Stimulated activated CD4-positive, alpha-beta T cell treated with anti-CD3 and anti-CD28 coated beads, Interleukin-4, amount 100 ng/mL, for 24 hours (primary cell): ENCODE data around the gene ANXA8L1.
"Not testable (repeated sequence)": the region's sequence is repeated elsewhere in the genome, so short reads cannot be mapped to it uniquely, and the experiment has no call there.

Experiments used
- DNase-seq: peaks from one replicate; pipeline ENCODE4 v3.0.0-alpha.2; 2020

ANXA8L1 gene, protein sequence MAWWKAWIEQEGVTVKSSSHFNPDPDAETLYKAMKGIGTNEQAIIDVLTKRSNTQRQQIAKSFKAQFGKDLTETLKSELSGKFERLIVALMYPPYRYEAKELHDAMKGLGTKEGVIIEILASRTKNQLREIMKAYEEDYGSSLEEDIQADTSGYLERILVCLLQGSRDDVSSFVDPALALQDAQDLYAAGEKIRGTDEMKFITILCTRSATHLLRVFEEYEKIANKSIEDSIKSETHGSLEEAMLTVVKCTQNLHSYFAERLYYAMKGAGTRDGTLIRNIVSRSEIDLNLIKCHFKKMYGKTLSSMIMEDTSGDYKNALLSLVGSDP

DNA sequence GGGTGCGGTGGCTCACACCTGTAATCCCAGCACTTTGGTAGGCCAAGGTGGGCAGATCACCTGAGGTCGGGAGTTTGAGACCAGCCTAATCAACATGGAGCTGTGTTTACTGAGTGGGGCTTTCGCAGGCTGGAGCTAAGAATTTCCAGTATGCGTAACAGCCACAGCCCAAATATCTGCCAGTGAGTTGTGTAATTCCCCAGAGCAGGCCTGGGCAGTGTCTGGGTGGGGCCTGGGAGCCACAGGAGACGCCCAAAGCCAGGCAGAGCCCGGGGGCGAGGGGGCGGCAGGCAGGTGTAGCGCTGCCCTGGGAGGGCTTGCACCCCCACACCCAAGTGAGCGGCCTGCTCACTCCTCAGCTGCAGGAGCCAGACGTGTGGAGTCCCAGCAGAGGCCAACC, at the start of gene ANXA8L1:
Gene ANXA8L1 (plus strand): TSS at position 371 of the 400 bp plus-strand sequence. CDS start 76 bp downstream, outside the sequence.
- DNase-seq = not testable (repeated sequence)

DNA sequence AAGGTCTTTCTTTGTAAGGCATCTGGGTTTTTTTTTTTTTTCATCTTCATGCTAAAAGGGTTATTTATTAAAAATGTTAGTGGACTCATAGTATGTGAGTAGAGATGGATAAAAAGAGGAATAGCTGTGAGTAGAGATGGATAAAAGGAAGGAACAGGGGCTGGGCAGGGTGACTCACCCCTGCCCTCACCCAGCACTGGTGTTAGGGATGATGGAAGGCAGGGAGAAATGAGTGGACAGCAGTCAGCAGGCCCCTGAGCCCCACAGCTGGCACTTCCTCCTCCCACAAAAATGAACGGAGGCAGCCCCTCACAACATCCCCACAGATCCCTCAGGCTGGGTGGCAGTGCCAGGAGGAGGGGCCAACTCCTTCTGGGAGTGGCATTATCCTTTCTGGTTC, 49.5 kb upstream of the ANXA8L1 start:
- DNase-seq = no peak

DNA sequence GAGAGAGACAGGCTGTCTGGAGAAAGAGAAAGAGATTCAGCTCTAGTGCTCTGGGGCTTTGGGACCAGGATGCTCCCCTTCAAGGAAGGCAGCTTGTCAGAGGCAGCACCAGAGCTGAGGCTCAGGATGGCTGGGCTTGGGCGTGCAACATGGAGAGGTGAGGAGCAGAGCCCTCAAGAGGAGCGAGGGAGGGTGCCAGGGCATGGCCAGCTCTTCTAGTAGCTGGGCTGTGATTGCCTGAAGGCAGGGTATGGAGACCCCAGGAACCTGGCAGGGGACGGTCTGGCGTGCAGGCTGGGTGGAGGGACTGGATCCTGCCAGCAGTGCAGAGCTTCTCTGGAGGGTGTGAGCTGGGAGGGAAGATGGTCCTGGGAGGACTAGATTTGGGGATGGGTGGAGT, 48.6 kb upstream of the ANXA8L1 start:
- no peak for DNase-seq

DNA sequence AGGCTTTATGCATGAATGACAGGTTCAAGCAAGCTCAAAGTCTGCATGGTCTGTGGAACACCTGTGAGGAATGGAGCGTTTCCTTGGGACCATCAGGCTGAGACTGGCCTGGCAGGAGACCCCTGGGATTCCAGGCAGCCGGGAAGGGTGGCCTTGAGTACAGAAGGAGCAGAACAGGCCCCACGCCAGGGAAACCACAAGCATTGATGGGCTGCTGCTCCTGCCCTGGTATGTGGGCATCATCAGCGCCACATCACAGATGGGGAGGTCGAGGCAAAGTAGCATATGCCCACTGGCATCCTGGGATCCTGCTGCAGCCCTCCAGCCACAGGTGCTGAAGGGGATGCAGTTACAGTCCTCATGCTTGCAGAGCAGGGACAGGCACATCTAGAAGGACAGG, 47.9 kb upstream of the ANXA8L1 start:
- no peak for DNase-seq

DNA sequence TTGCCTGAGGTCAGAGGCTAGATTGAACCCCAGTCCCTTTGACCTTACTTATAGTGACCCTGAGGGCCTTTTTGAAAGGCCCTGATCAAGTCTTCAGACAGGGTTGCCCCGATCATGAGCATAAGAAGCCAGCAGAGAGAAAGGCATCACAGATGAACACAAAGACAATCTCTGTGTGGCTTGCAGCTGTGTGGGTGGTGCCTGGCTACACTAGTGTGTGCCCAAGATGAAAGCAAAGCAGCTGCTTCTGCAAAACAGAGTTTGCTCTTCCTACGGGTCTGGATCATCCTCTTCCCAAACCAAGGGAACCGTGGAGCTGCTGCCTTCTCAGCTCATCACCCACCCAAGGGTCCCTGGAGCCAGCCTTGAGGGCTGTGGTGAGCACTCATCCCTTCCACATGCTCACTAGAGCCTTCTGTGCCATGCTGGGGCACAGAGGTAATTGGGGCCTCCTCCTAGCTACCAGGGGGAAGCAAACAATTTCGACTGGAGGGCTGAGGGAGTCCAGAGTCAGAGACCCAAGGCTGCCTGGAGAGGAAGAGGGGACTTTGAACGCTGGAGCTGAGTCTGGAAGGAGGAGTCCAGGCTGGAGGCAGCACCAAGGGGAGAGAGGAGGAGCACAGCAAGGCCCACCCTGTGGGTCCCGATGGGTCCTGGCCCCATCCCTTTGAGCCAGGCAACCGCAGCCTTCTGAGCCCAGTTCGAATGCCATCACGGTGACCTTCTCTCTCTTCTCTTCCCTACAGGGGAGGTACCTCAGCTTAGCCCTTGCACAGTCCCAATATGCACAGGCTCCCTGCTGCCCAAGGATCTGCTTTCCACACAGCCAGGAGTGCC, 46.5 kb upstream of the ANXA8L1 start:
- no peak for DNase-seq

DNA sequence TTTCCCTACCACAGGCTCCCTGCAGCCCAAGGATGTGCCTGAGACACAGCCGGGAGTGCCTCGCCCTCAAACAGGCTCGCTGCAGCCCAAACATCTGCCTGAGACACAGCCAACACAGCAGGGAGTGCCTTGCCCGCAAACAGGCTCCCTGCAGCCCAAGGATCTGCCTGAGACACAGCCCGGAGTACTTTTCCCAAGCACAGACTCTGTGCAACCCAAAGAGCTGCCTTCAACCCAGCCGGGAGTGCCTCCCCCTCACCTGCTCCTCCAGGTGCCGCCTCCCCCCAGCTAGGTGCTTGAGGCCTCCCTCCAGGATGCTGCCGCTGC, 45.9 kb upstream of the ANXA8L1 start:
- no peak for DNase-seq

DNA sequence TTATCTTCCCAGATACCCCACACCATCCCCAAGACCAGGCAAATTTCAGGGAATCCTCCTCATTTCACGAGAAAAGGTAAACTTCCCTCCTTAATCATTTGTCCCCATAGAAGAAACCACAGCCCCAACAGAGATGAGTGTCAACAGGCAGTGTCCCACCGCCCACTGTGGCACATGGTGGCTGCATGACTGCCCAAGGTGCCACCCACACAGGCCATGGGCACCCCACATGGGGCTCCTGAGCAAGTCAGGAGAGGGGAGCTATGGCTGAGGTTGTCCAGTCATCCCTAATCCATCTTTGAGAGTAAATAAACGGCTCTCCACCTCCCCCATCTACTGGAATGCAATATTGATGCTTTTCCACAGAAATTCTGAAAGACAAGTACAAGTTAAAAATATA, 44.7 kb upstream of the ANXA8L1 start:
- no peak for DNase-seq

DNA sequence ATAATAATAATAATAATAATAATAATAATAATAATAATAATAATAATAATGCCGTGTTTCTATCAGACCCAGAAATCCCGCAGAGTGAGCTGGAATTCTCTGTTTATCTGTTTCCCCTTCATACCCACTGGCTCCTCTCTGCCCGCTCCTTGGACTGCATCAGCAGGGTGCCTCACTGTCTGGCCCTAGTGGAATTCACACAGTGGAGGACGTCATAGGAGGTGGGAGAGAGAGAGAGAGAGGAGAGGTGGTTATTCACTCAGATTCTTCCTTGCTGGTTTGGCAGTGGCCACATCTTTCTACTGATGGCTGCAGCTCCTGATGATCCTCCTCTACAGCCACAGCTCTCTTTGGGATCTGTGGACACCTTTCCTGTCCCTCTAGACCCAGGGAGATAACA, 10.1 kb upstream of the ANXA8L1 start:
- not testable (repeated sequence) for DNase-seq

DNA sequence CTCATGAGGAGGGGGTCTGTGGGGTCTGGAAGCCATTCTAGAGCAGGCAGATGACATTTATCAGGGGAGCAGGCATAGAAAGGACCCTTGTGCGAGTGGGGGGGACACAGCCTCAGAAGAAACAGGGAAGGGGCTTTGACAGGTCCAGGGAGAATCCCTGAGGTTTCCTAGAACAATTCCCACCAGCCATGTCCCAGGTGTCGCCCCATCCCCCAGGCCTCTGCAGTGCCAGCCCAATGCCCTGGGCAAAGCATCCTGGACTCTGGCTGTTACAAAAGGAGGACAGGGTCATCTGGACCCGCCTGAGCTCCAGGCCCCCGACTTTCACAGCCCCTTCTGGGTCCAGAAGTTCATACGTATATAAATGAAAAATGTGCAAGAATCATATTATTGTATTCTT, 8.4 kb upstream of the ANXA8L1 start:
- DNase-seq = not testable (repeated sequence)

DNA sequence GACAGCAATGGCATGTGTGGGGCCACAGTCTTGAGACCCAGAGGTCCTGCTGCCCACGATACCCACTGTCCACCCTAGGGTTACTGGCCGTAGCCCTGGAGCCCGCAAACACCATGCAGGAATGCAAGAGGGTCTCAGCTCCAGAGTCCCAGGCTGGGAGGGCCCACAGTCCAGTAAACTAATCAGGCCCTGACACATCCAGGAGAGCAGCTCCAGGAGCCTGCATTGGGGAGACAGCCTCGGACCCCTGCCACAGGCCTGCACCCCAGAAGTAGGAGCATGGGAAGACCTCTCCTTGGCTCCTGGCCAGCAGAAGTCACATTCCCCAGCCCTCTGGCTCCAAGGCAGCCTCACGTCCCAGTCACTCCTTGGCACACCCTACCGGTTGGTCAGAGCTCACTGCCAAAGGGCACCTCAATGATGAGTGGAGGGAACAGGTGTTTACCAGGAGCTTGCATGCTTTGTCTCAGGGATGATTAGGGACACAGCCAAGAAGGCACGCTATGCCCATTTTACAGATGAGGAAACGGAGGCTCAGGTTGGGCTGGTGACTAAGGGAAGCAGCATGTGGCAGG, 7.8 kb upstream of the ANXA8L1 start:
- not testable (repeated sequence) for DNase-seq

DNA sequence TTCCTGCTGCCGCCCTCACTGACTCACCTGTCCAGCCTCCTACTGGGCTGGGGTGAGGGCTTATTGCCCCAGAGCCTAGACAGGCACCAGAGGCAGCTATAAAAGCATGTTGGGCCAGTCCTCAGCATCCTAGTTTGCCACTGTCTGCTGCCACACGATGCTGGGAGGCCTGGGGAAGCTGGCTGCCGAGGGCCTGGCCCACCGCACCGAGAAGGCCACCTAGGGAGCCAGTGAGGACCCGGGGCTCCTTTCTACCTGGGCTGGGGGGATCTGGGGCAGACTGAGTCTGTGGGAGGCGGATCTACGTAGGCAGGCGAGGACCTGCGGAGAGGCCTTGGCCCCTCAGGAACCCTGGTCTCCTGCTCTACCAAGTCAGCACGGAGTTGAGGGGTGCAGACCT, 6.6 kb upstream of the ANXA8L1 start:
- not testable (repeated sequence) for DNase-seq

DNA sequence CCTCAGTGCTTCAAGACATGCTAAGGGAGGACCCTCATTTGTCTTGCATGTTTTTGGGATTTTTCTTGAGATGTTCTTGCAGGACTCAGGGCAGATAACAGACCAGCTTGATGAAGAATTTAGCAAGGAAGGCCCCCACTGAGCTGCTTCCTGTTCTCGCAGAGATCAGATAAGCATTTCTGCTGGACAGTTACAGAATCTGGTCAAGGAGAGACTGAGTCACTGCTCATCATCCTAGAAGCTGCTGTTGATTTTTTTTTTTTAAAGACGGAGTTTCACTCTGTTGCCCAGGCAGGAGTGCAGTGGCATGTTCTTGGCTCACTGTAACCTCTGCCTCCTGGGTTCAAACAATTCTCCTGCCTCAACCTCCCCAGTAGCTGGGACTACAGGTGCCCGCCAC, 1.2 kb upstream of the ANXA8L1 start:
- DNase-seq = not testable (repeated sequence)

DNA sequence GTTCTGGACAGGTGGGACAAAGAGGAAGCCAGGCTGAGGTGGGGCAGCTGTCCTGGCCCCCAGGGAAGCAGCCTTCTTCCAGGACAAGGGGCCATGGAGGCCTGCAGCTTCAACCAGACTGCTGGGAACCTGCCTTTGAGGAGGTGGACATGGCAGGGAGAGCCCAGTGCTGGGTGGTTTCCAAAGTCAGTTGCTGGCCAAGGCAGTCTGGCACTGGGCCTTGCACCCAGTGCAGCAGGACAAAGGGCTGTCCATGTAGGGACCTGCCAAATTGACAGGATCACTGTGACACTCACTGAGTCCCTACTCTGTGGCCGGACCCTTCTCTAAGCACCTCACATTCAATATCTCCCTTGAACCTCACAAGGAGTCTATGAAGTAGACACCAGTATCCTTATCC, 1.4 kb downstream of the ANXA8L1 start:
- not testable (repeated sequence) for DNase-seq

DNA sequence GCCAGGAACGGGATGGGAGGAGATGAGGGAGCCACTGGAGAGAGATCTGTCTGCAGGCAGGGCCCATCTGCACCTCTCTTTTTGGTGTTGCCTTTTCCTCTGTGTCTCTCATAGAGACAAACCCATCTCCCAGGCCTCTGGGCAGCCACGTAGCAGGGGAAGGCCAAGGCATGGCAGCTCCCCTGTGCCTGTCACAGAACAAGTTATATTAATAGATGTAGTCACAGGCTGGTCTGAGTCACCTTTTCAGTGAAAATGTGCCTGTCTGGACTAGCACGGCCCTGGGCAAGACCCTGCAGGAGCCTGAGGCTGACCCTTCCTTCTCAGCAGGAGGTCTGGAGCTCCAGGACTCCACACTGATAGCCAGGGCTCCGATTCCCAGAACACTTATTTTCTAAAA, 2.1 kb downstream of the ANXA8L1 start:
- DNase-seq = not testable (repeated sequence)

DNA sequence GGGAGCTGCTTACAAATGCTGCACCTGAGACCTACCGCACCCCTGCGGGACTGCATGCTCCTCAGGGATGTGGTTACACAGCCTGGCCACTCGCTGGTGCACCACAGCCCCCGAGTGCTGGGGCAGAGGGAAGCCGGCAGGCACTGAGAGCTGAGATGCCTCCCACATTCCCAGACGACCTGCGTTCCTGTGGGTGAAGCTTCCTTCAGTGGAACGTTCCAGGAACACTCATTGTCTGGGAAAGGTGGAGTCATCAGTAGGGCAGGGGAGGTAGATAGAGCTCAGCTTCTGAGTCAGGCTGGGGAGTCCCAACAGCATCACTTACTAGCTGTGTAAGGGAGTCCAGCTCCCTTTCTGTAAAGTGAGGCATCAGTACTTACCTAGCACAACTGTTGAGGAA, 2.5 kb downstream of the ANXA8L1 start:
- DNase-seq = not testable (repeated sequence)

DNA sequence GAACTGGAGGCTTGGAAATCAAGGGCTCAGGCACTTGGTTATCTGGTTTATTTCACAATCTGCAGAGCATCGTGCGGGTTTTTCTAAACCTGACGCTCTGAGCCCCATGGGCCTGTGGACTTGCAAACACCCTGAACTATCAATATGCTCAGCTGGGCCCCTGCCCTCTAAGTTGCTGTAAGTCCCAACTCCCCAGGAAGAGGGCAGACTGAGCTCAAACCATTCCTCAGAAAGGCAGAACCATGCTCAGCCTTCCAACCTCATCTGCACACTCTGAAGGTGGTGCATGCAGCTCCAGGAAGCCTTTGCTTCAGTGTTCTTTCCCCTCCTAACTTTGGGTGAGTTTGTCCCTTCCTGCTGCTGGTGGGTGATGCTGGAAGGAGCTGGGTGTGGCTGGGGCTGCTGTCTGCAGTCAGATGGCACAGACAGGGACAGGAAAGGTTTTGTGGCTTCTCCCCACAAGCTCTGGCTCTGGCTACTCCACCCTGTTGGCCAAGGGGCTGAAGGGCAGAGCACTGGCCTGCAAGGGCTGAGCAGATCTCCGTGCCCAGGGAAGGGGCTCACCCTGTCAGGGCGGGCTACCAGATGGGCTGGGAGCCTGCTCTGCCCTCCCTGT, 3.8 kb downstream of the ANXA8L1 start:
- DNase-seq = not testable (repeated sequence)

DNA sequence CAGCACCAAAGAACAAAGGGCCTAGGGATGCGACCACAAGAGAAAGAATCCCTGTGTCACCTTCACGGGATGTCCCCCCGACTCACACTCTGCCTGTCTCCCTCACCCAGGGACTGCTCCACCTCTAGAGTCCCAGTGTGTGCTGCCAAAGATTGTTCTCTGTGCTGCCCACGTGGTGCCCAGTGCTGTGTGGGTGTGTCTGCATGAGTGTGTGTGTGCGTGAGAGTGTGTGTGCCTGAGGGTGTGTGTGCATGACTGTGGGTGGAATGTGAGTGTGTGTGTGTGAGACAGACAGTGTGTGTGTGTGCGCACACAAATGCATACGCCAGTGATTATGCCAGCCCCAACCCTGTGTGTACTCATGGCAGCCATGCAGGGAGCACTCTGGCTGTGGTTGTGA, 10.3 kb downstream of the ANXA8L1 start:
- not testable (repeated sequence) for DNase-seq

DNA sequence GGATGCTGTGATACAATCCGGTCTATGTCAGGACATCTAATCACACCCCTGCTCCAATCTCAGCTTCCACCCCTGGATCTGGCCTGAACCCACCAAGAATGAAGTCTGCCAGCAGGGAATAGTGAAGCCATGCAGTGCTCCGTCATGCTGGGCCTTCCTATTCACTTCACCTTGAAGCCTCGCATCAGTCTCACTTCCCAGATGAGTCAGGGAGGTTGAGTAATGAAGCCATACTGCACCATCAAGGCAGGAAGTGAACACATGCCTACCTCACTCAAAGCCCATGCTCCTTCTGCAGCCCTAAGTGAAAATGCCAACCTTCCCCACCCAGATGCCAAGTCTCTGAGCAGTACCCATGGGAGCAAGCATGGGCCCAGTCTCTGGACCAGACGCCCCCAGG, 11.1 kb downstream of the ANXA8L1 start:
- DNase-seq = not testable (repeated sequence)

DNA sequence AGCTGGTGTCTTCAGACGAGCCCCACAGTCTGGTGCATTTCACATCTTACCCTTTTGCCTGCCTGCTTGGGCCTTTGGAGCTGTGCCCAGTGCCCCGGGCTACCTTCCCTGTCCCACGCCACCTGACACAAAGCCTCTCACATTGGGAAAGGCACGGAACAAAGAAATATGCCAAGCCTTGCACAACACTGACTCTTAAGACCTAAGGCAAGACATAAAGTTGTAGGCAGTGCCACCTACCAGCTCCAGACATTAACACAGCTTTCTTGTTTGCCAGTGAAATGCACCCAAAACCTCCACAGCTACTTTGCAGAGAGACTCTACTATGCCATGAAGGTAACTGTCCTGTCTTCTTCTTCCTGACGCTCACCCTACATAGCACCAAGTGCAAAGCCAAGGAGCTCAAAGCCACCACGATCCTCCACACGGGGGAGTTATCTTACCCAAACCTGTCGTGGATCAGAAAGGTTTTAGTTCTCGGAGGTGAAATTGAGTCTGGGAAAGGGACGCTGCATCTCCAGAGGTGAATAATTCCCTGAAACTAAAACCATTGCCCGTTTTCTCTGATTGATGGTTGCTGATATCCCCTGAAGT, 11.8 kb downstream of the ANXA8L1 start:
- DNase-seq = not testable (repeated sequence)

DNA sequence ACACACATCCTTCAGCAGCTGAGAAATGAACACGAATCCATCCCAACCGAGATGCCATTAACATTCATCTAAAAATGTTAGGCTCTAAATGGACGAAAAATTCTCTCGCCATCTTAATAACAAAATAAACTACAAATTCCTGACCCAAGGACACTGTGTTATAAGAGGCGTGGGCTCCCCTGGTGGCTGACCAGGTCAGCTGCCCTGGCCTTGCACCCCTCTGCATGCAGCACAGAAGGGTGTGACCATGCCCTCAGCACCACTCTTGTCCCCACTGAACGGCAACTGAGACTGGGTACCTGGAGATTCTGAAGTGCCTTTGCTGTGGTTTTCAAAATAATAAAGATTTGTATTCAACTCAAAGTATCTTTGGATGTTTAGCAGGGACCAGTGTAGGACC, 15.8 kb downstream of the ANXA8L1 start:
- DNase-seq = not testable (repeated sequence)

DNA sequence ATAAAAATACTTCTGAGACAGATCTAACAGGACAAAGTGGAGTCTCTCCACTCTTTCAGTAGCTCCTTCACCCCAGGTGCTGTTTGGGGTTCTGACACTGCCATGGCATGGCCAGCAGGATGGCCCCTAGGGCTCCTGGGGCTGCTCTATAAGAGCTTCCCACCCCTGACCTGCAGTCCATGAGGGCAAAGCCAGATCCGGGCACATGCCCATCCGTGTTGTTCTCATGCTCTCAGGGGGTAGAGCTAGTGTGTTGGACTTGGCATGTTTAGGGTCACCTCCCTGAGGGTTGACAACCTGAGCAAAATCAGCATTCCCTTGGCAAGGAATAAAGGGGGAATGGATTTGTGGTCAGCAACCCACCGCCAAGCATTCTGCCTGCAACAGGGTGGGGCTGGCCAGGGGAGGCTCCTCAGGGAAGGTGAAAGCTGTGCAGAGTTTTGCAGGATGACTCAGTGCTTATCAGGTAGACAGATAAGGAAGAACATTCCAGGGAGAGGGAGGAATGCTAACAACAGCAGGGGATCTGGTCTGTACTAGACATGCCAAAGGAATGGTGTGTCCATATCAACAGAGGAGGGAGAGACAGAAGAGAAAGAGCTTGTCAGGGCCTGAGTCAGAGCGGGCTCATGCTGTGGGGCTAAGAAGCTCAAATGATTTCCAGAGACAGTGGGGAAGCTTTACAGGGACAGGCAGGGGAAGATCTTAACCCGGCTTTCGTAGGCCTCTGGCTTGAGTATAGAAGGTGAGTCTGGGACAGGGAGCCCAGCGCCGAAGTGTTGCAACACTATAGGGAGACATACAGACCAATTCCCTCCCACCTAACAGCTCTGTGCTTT, 21.1 kb downstream of the ANXA8L1 start:
- not testable (repeated sequence) for DNase-seq

DNA sequence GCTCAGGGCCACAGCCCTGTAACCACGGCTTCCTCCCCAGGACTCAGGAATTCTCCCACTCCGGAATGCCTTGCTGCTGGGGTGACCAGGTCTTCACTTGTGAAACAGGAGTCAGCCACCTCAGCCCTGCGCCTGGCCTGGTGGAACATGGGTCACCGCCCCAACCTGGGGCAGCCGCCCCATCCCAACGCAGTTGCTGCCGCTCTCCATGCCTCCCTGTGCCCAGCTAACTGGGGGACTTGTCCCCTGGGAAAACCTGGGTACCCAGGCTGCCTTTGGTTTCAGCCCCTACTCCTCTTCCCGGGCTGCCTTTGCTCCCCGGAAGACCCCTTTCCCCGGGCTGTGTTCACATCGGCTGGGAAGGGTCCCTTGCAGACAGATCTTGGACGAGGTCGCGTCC, 22.2 kb downstream of the ANXA8L1 start:
- not testable (repeated sequence) for DNase-seq
